Type B pancreatic cell (in vitro differentiated cells): ENCODE data around the gene RNF169. TPM values are rescaled to one million over a fixed set of nuclear protein-coding genes. Genes with fewer than 3 reads are reported as not detected.

Experiments
- DNase-seq: peaks from one replicate; pipeline ENCODE4 v3.0.0; 2021; ENCODE audit warnings: mixed read lengths; ENCODE audit not compliant: unreplicated experiment; ENCODE audit errors: extremely low spot score
- H3K27ac Mint-ChIP-seq: 2 replicates; pipeline ENCODE4 v1.8.0; 2021; ENCODE audit warnings: mild to moderate bottlenecking, mixed read lengths
- H3K27me3 Mint-ChIP-seq: 2 replicates; pipeline ENCODE4 v1.8.0; 2021; ENCODE audit warnings: mixed read lengths
- H3K36me3 Mint-ChIP-seq: 2 replicates; pipeline ENCODE4 v1.8.0; 2021; ENCODE audit warnings: mixed read lengths
- H3K4me1 Mint-ChIP-seq: one replicate; pipeline ENCODE4 v1.8.0; 2021; ENCODE audit warnings: mixed read lengths; ENCODE audit not compliant: unreplicated experiment
- H3K4me3 Mint-ChIP-seq: 2 replicates; pipeline ENCODE4 v1.8.0; 2021; ENCODE audit warnings: mild to moderate bottlenecking, mixed read lengths
- H3K9me3 Mint-ChIP-seq: 2 replicates; pipeline ENCODE4 v1.8.0; 2021; ENCODE audit warnings: mixed read lengths
- CTCF ChIP-seq: fragments of 200-600 bp; sonication (generic); conservative IDR thresholded peaks from 2 replicates; pipeline ENCODE4 v1.5.0; 2021; ENCODE audit warnings: antibody characterized with exemption, mild to moderate bottlenecking
- total RNA-seq: library from RNA; stranded (reverse); gene quantifications from 2 replicates; pipeline ENCODE4 v1.2.1, GENCODE V29; 2021; ENCODE audit warnings: low replicate concordance

RNF169 gene
- total RNA-seq, 1 donor from 2014 or later: 18.8 TPM

- Mint-ChIP-seq H3K36me3 (peaks cover 27% of the 10 kb centered on the region), H3K27me3 (no peaks in the 10 kb centered on the region), H3K4me3 (no peak overlapping the region), H3K4me1 (no peaks in the 10 kb centered on the region), H3K27ac (no peak overlapping the region), H3K9me3 (no peaks in the 10 kb centered on the region)
- TF ChIP-seq CTCF: no peak
- DNase-seq: no peak
Measured at GRCh38 chr11:74791333-74792100, 42.9 kb downstream of the RNF169 start.

- no peak for DNase-seq
- Mint-ChIP-seq H3K4me1 (no peaks in the 10 kb centered on the region), H3K27me3 (no peaks in the 10 kb centered on the region), H3K4me3 (no peak overlapping the region), H3K9me3 (no peaks in the 10 kb centered on the region), H3K36me3 (peaks cover 13% of the 10 kb centered on the region), H3K27ac (no peak overlapping the region)
- no peak for TF ChIP-seq CTCF
Measured at GRCh38 chr11:74806267-74806666, 57.6 kb downstream of the RNF169 start.

GRCh38 chr11:74809801-74810200 lies 61.2 kb downstream of the RNF169 start:
- Mint-ChIP-seq H3K9me3 (no peaks in the 10 kb centered on the region), H3K27me3 (no peaks in the 10 kb centered on the region), H3K4me1 (no peaks in the 10 kb centered on the region), H3K36me3 (peaks cover 16% of the 10 kb centered on the region), H3K4me3 (no peak overlapping the region), H3K27ac (no peak overlapping the region)
- no peak for DNase-seq
- no peak for TF ChIP-seq CTCF

- TF ChIP-seq CTCF: no peak
- Mint-ChIP-seq H3K36me3 (peaks cover 48% of the 10 kb centered on the region), H3K9me3 (no peaks in the 10 kb centered on the region), H3K27ac (no peak overlapping the region), H3K27me3 (no peaks in the 10 kb centered on the region), H3K4me1 (no peaks in the 10 kb centered on the region), H3K4me3 (no peak overlapping the region)
- no peak for DNase-seq
Measured at GRCh38 chr11:74815966-74816365, 67.3 kb downstream of the RNF169 start.

GRCh38 chr11:74816664-74817063 lies 68.0 kb downstream of the RNF169 start:
- no peak for DNase-seq
- Mint-ChIP-seq H3K27me3 (no peaks in the 10 kb centered on the region), H3K4me1 (no peaks in the 10 kb centered on the region), H3K36me3 (peaks cover 49% of the 10 kb centered on the region), H3K27ac (no peak overlapping the region), H3K9me3 (no peaks in the 10 kb centered on the region), H3K4me3 (no peak overlapping the region)
- TF ChIP-seq CTCF: no peak
